AG10803 (cell line): Measurements from ENCODE around the gene VSIG10L.

Experiments
- DNase-seq: peaks from one replicate; pipeline ENCODE4 v3.0.0; 2010; ENCODE audit warnings: low read depth
- H3K4me3 ChIP-seq: 2 replicates; pipeline ENCODE4 v1.5.1; 2011; ENCODE audit warnings: mild to moderate bottlenecking, low read length, control low read depth
- CTCF ChIP-seq: conservative IDR thresholded peaks from 2 replicates; pipeline ENCODE4 v1.5.1; 2011; ENCODE audit warnings: mild to moderate bottlenecking, low read length, control low read depth, inconsistent platforms

Gene VSIG10L

GRCh38 chr19:51327066-51328001, 14.6 kb downstream of the VSIG10L start:
- TF ChIP-seq CTCF, result no peak
- H3K4me3 ChIP-seq, result peak overlapping the region; percentile 26; the same call in 1 of the 2 replicates
- peak; percentile 32 for DNase-seq

GRCh38 chr19:51326216-51327065, 15.5 kb downstream of the VSIG10L start:
- TF ChIP-seq CTCF, result no peak
- no peak for DNase-seq
- H3K4me3 ChIP-seq, result no peak overlapping the region

- no peak for TF ChIP-seq CTCF
- no peak for DNase-seq
- no peak overlapping the region for H3K4me3 ChIP-seq
Measured at GRCh38 chr19:51325161-51325976, 16.6 kb downstream of the VSIG10L start.

- no peak overlapping the region for H3K4me3 ChIP-seq
- DNase-seq, result no peak
- TF ChIP-seq CTCF, result no peak
Measured at GRCh38 chr19:51324167-51324481, 17.8 kb downstream of the VSIG10L start.

GRCh38 chr19:51323481-51324166, 18.3 kb downstream of the VSIG10L start:
- no peak for DNase-seq
- TF ChIP-seq CTCF, result no peak
- no peak overlapping the region for H3K4me3 ChIP-seq

- H3K4me3 ChIP-seq, result no peak overlapping the region
- no peak for TF ChIP-seq CTCF
- DNase-seq, result no peak
Measured at GRCh38 chr19:51321799-51322198, 20.1 kb downstream of the VSIG10L start.
